HepG2 (cell line): ENCODE data around the gene NPHP3. TPM values are rescaled to one million over a fixed set of nuclear protein-coding genes. Genes with fewer than 3 reads are reported as not detected.

Experiments
- ATAC-seq: fragments of 200-7000 bp; cut with Tn5 transposase; 3 replicates; pipeline ENCODE4 v1.9.1; 2020; ENCODE audit warnings: mild to moderate bottlenecking, moderate library complexity
- BruUV-seq: library from RNA; stranded (reverse); fragments of 400-500 nt; replicated peaks from 2 replicates; lab custom pipeline; 2021; lab: Mats Ljungman, UMichigan
- CTCF ChIA-PET: fragments of 300-600 bp; formaldehyde crosslinking; extraction: SDS; loops from one replicate; lab custom pipeline; 2021; ENCODE audit warnings: low total read pairs, inconsistent platforms, low intra/inter-chr PET ratio; lab: Yijun Ruan, JAX
- POLR2A ChIA-PET: fragments of 350-600 bp; sonication (Branson Sonifier 250); formaldehyde crosslinking; loops from one replicate; lab custom pipeline; 2020; ENCODE audit warnings: antibody characterized with exemption, inconsistent platforms; lab: Yijun Ruan, JAX
- DNase-seq: peaks from one replicate; pipeline ENCODE4 v3.0.0-alpha.2; 2015; ENCODE audit warnings: low spot score
- FAIRE-seq: peaks from 3 replicates; lab custom pipeline; 2011; peaks lifted over from hg19 to GRCh38; lab: Jason Lieb, UNC
- H2AFZ ChIP-seq: one replicate; pipeline ENCODE4 v1.6.1; 2011; ENCODE audit warnings: low read length, inconsistent platforms
- H3K27ac ChIP-seq: fragments of 300-600 bp; 3 replicates; pipeline ENCODE4 v1.8.0; 2011; ENCODE audit warnings: mixed run types, mild to moderate bottlenecking, mixed read lengths, low read length, inconsistent platforms; ENCODE audit not compliant: insufficient read depth; ENCODE audit errors: extremely low read length
- H3K27me3 ChIP-seq, 2 experiments: fragments of 200-600 bp in 1 of 2; 2 replicates in 1 of 2; 3 replicates in 1 of 2; pipeline versions ENCODE4 v1.6.0 to v1.8.0; 2011; ENCODE audit warnings: low read length in 2 of 2, mild to moderate bottlenecking in 2 of 2, moderate library complexity in 2 of 2, inconsistent platforms in 1 of 2; ENCODE audit not compliant: insufficient read depth in 2 of 2, control insufficient read depth in 1 of 2
- H3K36me3 ChIP-seq, 2 experiments: fragments of 200-600 bp in 1 of 2; replicated peaks in 1 of 2; 2 replicates in 1 of 2; 3 replicates in 1 of 2; pipeline versions ENCODE4 v1.5.1 to v1.8.0; 2011; ENCODE audit warnings: low read length in 2 of 2, inconsistent platforms in 1 of 2; ENCODE audit not compliant: insufficient read depth in 2 of 2, control insufficient read depth in 1 of 2
- H3K4me1 ChIP-seq: 2 replicates; pipeline ENCODE4 v1.5.1; 2012; ENCODE audit warnings: low read length, inconsistent platforms; ENCODE audit not compliant: insufficient read depth
- H3K4me2 ChIP-seq: 2 replicates; pipeline ENCODE4 v1.6.0; 2011; ENCODE audit warnings: low read depth, low read length, inconsistent platforms
- H3K4me3 ChIP-seq, 3 experiments: fragments of 200-600 bp in 1 of 3; sonication (generic), shearing (Covaris generic) in 1 of 3; replicated peaks in 1 of 3; 2 replicates each; pipeline ENCODE4 v1.5.1; 2011 to 2016; ENCODE audit warnings: low read length in 3 of 3, inconsistent platforms in 2 of 3, low read depth in 2 of 3, mild to moderate bottlenecking in 2 of 3, control low read depth in 1 of 3, mixed read lengths in 1 of 3; ENCODE audit not compliant: insufficient read depth in 1 of 3
- H3K79me2 ChIP-seq: one replicate; pipeline ENCODE4 v1.6.1; 2011; ENCODE audit warnings: low read length, inconsistent platforms; ENCODE audit not compliant: insufficient read depth
- H3K9ac ChIP-seq: 2 replicates; pipeline ENCODE4 v1.6.0; 2011; ENCODE audit warnings: mild to moderate bottlenecking, low read depth, low read length, inconsistent platforms; ENCODE audit not compliant: insufficient read depth
- H3K9me3 ChIP-seq: 2 replicates; pipeline ENCODE4 v1.5.1; 2012; ENCODE audit warnings: mild to moderate bottlenecking, low read length
- H4K20me1 ChIP-seq: 2 replicates; pipeline ENCODE4 v1.6.0; 2011; ENCODE audit warnings: inconsistent platforms, mild to moderate bottlenecking, low read length, moderate library complexity; ENCODE audit not compliant: insufficient read depth
- ARID2 ChIP-seq: sonication (generic); formaldehyde crosslinking; IDR thresholded peaks from 2 replicates; pipeline ENCODE4 v1.8.1; 2022; ENCODE audit warnings: mild to moderate bottlenecking, missing genetic modification reagents, borderline replicate concordance
- ARNT2 ChIP-seq: sonication (generic); formaldehyde crosslinking; IDR thresholded peaks from 2 replicates; pipeline ENCODE4 v1.8.0; 2022; ENCODE audit warnings: mild to moderate bottlenecking, low read depth, missing genetic modification reagents, moderate library complexity
- HOXD1 ChIP-seq: sonication (generic); formaldehyde crosslinking; IDR thresholded peaks from 2 replicates; pipeline ENCODE4 v1.5.0; 2020; ENCODE audit warnings: missing genetic modification reagents
- MED8 ChIP-seq: sonication (generic); formaldehyde crosslinking; IDR thresholded peaks from 2 replicates; pipeline ENCODE4 v1.8.1; 2023; ENCODE audit warnings: mild to moderate bottlenecking, missing genetic modification reagents; ENCODE audit not compliant: insufficient replicate concordance
- SMARCE1 ChIP-seq: fragments of 450-650 bp; IDR thresholded peaks from 2 replicates; pipeline ENCODE4 v1.6.1; 2017; ENCODE audit warnings: borderline replicate concordance
- TP53 ChIP-seq: sonication (generic); formaldehyde crosslinking; conservative IDR thresholded peaks from 2 replicates; pipeline ENCODE4 v1.4.0; 2020; ENCODE audit warnings: missing genetic modification reagents
- ZNF3 ChIP-seq: IDR thresholded peaks from 2 replicates; pipeline ENCODE4 v1.7.0; 2017; ENCODE audit warnings: inconsistent platforms
- ZNF7 ChIP-seq: IDR thresholded peaks from 2 replicates; pipeline ENCODE4 v1.6.1; 2016; ENCODE audit warnings: missing biosample characterization, missing genetic modification reagents
- ZNF749 ChIP-seq: sonication (generic); formaldehyde crosslinking; IDR thresholded peaks from 2 replicates; pipeline ENCODE4 v1.8.0; 2022; ENCODE audit warnings: mild to moderate bottlenecking, missing genetic modification reagents, moderate library complexity, borderline replicate concordance
- ZNF83 ChIP-seq: sonication (generic); formaldehyde crosslinking; IDR thresholded peaks from 2 replicates; pipeline ENCODE4 v1.4.0; 2020; ENCODE audit warnings: missing genetic modification reagents, mild to moderate bottlenecking, borderline replicate concordance
- in situ Hi-C: cut with HindIII; loops from 2 replicates; pipeline ENCODE4 v1.10.0; 2017; ENCODE audit warnings: low pct_unique_long_range_greater_than_20kb; ENCODE audit not compliant: extremely low pct_ligation_motif_present
- intact Hi-C: fragments of 100-400 bp; cut with micrococcal nuclease; formaldehyde crosslinking; loops from one replicate; pipeline ENCODE4 v1.10.0; 2022; ENCODE audit not compliant: unreplicated experiment
- polyA plus RNA-seq, 8 experiments: library from polyadenylated mRNA; depleted of rRNA in 3 of 8; stranded (reverse) in 7 of 8; unstranded in 1 of 8; fragments of >200 nt; fragmentation: Illumina TruSeq in 4 of 8; extraction: Trizol in 4 of 8; gene quantifications; 2 replicates each; pipeline versions ENCODE4 v1.2.1 to v1.2.3, GENCODE V29; 2011 to 2016; ENCODE audit warnings: low read depth in 4 of 8, missing spikeins in 1 of 8, mixed read lengths in 1 of 8; ENCODE audit not compliant: insufficient read depth in 1 of 8
- total RNA-seq, 5 experiments: library from RNA; depleted of rRNA; stranded (reverse); fragments of >200 nt; fragmentation: Illumina TruSeq; extraction: Trizol; gene quantifications; 2 replicates each; pipeline ENCODE4 v1.2.3, GENCODE V29; 2016; ENCODE audit warnings: low read depth in 1 of 5
- TF ChIP-seq, protein P1 (sequence below): IDR thresholded peaks from 2 replicates; pipeline ENCODE4 v1.6.1; 2016; ENCODE audit warnings: low read depth, missing genetic modification reagents, missing compliant biosample characterization
- TF ChIP-seq, protein P2 (sequence below): IDR thresholded peaks from 2 replicates; pipeline ENCODE4 v1.6.1; 2012; ENCODE audit warnings: inconsistent platforms

Gene NPHP3
- total and polyA plus RNA-seq, 2 of the 13 experiments (the other 11 are each of a cell fraction or from before 2014, with no cell fraction given) = 11.0 to 20.2 TPM

DNA sequence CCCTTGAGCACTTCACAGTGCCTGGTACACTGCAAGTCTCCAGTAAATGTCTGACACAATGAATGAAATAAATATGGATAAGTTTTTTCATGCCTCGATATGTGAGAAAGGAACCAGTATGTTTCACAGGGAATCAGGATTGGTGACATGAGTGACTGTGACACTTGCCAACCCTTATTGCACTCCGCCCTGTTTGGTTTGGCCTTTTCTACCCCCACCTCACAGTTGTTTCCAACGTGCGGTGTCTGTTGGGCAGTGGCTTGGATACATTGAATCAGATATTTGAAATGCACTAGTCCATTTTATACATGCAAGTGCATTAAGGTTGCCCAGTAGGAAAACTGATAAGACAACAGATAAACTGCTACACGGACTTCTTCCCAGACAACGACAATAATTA lies 2.0 kb downstream of the NPHP3 start (continued):
- TF ChIP-seq, protein P1, sequence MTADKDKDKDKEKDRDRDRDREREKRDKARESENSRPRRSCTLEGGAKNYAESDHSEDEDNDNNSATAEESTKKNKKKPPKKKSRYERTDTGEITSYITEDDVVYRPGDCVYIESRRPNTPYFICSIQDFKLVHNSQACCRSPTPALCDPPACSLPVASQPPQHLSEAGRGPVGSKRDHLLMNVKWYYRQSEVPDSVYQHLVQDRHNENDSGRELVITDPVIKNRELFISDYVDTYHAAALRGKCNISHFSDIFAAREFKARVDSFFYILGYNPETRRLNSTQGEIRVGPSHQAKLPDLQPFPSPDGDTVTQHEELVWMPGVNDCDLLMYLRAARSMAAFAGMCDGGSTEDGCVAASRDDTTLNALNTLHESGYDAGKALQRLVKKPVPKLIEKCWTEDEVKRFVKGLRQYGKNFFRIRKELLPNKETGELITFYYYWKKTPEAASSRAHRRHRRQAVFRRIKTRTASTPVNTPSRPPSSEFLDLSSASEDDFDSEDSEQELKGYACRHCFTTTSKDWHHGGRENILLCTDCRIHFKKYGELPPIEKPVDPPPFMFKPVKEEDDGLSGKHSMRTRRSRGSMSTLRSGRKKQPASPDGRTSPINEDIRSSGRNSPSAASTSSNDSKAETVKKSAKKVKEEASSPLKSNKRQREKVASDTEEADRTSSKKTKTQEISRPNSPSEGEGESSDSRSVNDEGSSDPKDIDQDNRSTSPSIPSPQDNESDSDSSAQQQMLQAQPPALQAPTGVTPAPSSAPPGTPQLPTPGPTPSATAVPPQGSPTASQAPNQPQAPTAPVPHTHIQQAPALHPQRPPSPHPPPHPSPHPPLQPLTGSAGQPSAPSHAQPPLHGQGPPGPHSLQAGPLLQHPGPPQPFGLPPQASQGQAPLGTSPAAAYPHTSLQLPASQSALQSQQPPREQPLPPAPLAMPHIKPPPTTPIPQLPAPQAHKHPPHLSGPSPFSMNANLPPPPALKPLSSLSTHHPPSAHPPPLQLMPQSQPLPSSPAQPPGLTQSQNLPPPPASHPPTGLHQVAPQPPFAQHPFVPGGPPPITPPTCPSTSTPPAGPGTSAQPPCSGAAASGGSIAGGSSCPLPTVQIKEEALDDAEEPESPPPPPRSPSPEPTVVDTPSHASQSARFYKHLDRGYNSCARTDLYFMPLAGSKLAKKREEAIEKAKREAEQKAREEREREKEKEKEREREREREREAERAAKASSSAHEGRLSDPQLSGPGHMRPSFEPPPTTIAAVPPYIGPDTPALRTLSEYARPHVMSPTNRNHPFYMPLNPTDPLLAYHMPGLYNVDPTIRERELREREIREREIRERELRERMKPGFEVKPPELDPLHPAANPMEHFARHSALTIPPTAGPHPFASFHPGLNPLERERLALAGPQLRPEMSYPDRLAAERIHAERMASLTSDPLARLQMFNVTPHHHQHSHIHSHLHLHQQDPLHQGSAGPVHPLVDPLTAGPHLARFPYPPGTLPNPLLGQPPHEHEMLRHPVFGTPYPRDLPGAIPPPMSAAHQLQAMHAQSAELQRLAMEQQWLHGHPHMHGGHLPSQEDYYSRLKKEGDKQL = no peak
- TF ChIP-seq, all 625 proteins: peak for 0

- no TSS peak for BruUV-seq
- H4K20me1 ChIP-seq = no peaks in the 10 kb centered on the region
- no peaks in the 10 kb centered on the region for H3K9me3 ChIP-seq
- TF ChIP-seq, protein P2, sequence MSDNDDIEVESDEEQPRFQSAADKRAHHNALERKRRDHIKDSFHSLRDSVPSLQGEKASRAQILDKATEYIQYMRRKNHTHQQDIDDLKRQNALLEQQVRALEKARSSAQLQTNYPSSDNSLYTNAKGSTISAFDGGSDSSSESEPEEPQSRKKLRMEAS = no peak
- TF ChIP-seq MED8 = no peak
- no peak for TF ChIP-seq ZNF83
- TF ChIP-seq SMARCE1 = no peak
- TF ChIP-seq ZNF3 (CRISPR knock-in tag) = no peak
- TF ChIP-seq ZNF7 = no peak
- TF ChIP-seq ZNF749 (CRISPR knock-in tag) = no peak
- no peak for TF ChIP-seq TP53 (CRISPR knock-in tag)
- no peak for TF ChIP-seq ARID2 (CRISPR knock-in tag)
- TF ChIP-seq ARNT2 (CRISPR knock-in tag) = no peak
- no peak for TF ChIP-seq HOXD1
- H3K36me3 ChIP-seq = peaks cover 8 to 24% of the 10 kb centered on the region in 2 experiments
- ATAC-seq (no peak), DNase-seq (no peak), FAIRE-seq (no peak)
- H3K4me3 ChIP-seq = no peak overlapping the region
- POLR2A ChIA-PET = no interaction called here
- CTCF ChIA-PET = no interaction called here
- no peak overlapping the region for H3K27ac ChIP-seq
- peaks cover 16% of the 10 kb centered on the region for H3K4me1 ChIP-seq
- no peak overlapping the region for H2AFZ ChIP-seq
- no peak overlapping the region for H3K9ac ChIP-seq
- peaks cover 16% of the 10 kb centered on the region for H3K79me2 ChIP-seq
- intact Hi-C loops (no loop called here), in situ Hi-C loops (no loop called here)
- H3K4me2 ChIP-seq = no peak overlapping the region
- H3K27me3 ChIP-seq = no peaks in the 10 kb centered on the region; a peak in 1 of 5 replicates
Measured at GRCh38 chr3:132716372-132716771, 5.8 kb downstream of the NPHP3 start.
